ENCODE results near the gene PLB1. TPM values are rescaled to one million over a fixed set of nuclear protein-coding genes. Genes with fewer than 3 reads are reported as not detected.
A peak's percentile ranks its signal among the peaks of the same experiment; 100 is the strongest.
"Not testable (repeated sequence)": the region's sequence is repeated elsewhere in the genome, so short reads cannot be mapped to it uniquely, and the experiment has no call there.

Gene PLB1
- polyA plus RNA-seq, 3 donors from 2014 or later, result 0.43 to 1.2 TPM; not detected in 1

DNA sequence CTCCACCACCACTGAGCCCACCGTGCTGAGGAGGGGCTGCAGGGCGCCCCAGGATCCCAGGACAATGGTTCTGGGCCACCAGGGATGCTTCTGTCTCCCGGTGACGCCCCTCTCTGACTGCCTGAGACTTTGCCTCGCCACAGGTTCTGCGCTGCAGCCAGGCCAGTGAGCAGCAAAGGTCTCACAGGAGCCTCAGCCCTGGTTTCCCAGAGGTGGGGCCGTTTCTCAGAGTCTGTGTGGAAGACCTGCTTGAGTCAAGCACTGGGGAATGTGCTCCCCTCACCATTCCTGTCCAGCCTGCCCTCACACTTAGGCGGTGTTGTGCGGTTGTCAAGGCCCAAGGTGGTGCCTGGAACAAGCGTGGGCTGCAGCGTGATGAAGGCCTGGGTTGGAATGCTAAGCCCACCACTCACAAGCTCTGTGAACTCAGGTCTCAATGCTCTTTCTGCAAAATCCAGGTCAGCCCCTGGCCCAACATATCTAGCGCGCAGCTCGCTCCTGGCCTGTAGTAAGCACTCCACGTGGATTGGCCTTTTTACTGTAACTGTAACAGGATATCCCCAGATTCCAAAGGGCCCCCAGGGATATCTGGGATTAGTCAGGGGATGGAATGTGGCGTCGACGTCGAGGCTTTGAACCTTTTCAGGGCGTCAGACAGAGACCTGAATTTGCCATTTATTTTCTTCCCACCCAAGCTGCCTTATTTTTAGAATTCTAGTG, 47.6 kb downstream of the PLB1 start:
- DNase-seq, result no peak
- H3K27ac Mint-ChIP-seq, result peak overlapping the region in 4 of 6 donors; percentile 90 to 97 (median 96)
- no peak overlapping the region for H3K4me3 Mint-ChIP-seq
- peaks cover 53 to 64% of the 10 kb centered on the region in 2 donors for H3K4me1 Mint-ChIP-seq
- peaks cover 5 to 22% (median 19%) of the 10 kb centered on the region in 3 donors for H3K27me3 Mint-ChIP-seq (ENCODE audit: low read depth in 3 of 3)
- no peaks in the 10 kb centered on the region for H3K36me3 Mint-ChIP-seq
- H3K9me3 Mint-ChIP-seq, result no peaks in the 10 kb centered on the region

GRCh38 chr2:28544036-28544346, 48.1 kb downstream of the PLB1 start:
- no peaks in the 10 kb centered on the region for H3K9me3 Mint-ChIP-seq
- DNase-seq, result no peak
- peak overlapping the region; percentile 90 to 97 (median 94) for H3K27ac Mint-ChIP-seq
- H3K4me1 Mint-ChIP-seq, result peaks cover 58 to 69% of the 10 kb centered on the region in 2 donors
- H3K4me3 Mint-ChIP-seq, result peak overlapping the region in 2 of 5 donors; percentile 21 to 46
- peaks cover 5 to 22% (median 19%) of the 10 kb centered on the region in 3 donors for H3K27me3 Mint-ChIP-seq (ENCODE audit: low read depth in 3 of 3)
- H3K36me3 Mint-ChIP-seq, result no peaks in the 10 kb centered on the region

- H3K27ac Mint-ChIP-seq, result peak overlapping the region; percentile 90 to 97 (median 94)
- peak overlapping the region; percentile 46 to 88 (median 65) for H3K4me3 Mint-ChIP-seq
- no peaks in the 10 kb centered on the region for H3K36me3 Mint-ChIP-seq
- H3K27me3 Mint-ChIP-seq (ENCODE audit: low read depth in 3 of 3), result peaks cover 5 to 22% (median 19%) of the 10 kb centered on the region in 3 donors
- peaks cover 60 to 71% of the 10 kb centered on the region in 2 donors for H3K4me1 Mint-ChIP-seq
- no peaks in the 10 kb centered on the region for H3K9me3 Mint-ChIP-seq
- DNase-seq, result no peak
Observed at GRCh38 chr2:28544405-28544921, 48.6 kb downstream of the PLB1 start.

DNA sequence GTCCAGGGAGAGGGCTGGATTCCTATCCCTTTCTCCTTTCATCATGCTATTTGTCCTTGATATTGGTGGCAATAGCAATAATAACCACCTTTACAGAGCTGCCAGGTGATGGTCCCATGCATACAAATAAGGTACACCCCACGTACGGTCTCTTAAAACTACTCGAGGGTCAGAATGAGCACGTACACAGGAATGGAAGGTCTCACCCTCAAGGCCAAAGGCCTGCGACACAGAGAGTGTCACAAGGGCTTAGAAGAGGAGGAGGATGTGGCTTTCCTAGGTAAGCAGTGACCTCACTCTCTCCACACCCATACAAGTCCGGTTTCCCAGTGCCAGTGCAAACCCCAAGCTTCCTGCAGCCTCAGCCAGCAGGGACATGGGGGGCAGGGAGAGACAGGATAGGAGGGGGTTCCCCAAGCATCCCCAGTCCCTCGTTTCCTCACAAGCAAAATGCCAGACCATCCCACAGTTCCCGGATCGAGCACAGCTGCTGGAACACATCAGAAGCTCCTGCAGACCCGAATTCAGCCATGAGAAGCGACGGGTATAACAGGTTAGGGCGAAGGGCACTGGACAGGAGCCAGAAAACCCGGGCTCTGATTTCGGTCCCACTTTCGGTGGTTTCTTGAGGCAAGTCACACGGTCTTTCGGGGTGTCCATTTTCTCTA, 49.2 kb downstream of the PLB1 start:
- Mint-ChIP-seq H3K4me1 (peaks cover 60 to 71% of the 10 kb centered on the region in 2 donors), H3K36me3 (no peaks in the 10 kb centered on the region), H3K9me3 (no peaks in the 10 kb centered on the region), H3K27me3 (ENCODE audit: low read depth in 3 of 3) (peaks cover 5 to 22% (median 19%) of the 10 kb centered on the region in 3 donors), H3K4me3 (peak overlapping the region; percentile 46 to 88 (median 65)), H3K27ac (peak overlapping the region; percentile 90 to 97 (median 94))
- peak; percentile 72 to 75 (median 74) for DNase-seq

DNA sequence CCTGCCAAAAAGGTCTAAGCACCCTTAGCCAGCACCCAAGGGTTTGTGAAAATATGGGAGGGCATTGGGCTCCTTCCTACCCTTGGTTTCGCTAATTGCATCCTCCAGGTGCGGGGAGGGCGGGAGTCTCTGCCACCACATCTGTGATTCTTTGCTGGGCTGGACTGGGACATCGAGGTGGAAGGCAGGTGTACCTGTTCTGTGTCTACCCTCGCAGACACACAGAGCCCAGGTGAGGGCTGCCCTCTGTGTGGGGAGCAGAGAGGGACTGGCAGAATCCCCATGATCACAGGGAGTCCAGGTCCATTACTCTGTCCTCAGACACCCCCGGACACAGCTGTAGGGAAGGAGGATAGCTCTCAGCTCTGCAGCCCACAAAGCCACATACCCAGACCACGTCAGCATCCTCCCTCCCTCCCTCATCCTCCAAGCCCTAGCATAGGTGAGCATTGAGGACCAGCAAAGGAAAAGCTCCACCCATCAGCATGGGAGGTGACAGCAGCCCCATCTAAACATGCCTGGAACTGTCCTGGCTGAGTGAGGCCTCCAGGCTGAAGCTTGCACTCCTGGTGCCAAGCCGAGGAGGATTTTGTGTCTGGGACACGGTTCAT, 49.8 kb downstream of the PLB1 start:
- Mint-ChIP-seq H3K9me3 (no peaks in the 10 kb centered on the region), H3K4me1 (peaks cover 60 to 71% of the 10 kb centered on the region in 2 donors), H3K36me3 (no peaks in the 10 kb centered on the region), H3K27me3 (ENCODE audit: low read depth in 3 of 3) (peaks cover 3 to 22% (median 19%) of the 10 kb centered on the region in 3 donors), H3K4me3 (peak overlapping the region; percentile 46 to 88 (median 65)), H3K27ac (peak overlapping the region; percentile 90 to 97 (median 94))
- DNase-seq, result peak; percentile 50 to 64 (median 62)

- Mint-ChIP-seq H3K4me3 (peak overlapping the region; percentile 27 to 88 (median 58)), H3K4me1 (peaks cover 60 to 70% of the 10 kb centered on the region in 2 donors), H3K27me3 (ENCODE audit: low read depth in 3 of 3) (peaks cover 3 to 22% (median 19%) of the 10 kb centered on the region in 3 donors), H3K36me3 (no peaks in the 10 kb centered on the region), H3K9me3 (no peaks in the 10 kb centered on the region), H3K27ac (peak overlapping the region; percentile 90 to 97 (median 94))
- DNase-seq, result no peak
Observed at GRCh38 chr2:28546242-28546641, 50.4 kb downstream of the PLB1 start.

- no peak for DNase-seq
- no peaks in the 10 kb centered on the region for H3K9me3 Mint-ChIP-seq
- peaks cover 3 to 19% (median 17%) of the 10 kb centered on the region in 3 donors for H3K27me3 Mint-ChIP-seq (ENCODE audit: low read depth in 3 of 3)
- peak overlapping the region; percentile 90 to 97 (median 94) for H3K27ac Mint-ChIP-seq
- H3K4me3 Mint-ChIP-seq, result peak overlapping the region; percentile 8 to 72 (median 64)
- H3K36me3 Mint-ChIP-seq, result no peaks in the 10 kb centered on the region
- peaks cover 57 to 59% of the 10 kb centered on the region in 2 donors for H3K4me1 Mint-ChIP-seq
Observed at GRCh38 chr2:28547223-28547860, 51.5 kb downstream of the PLB1 start.

DNA sequence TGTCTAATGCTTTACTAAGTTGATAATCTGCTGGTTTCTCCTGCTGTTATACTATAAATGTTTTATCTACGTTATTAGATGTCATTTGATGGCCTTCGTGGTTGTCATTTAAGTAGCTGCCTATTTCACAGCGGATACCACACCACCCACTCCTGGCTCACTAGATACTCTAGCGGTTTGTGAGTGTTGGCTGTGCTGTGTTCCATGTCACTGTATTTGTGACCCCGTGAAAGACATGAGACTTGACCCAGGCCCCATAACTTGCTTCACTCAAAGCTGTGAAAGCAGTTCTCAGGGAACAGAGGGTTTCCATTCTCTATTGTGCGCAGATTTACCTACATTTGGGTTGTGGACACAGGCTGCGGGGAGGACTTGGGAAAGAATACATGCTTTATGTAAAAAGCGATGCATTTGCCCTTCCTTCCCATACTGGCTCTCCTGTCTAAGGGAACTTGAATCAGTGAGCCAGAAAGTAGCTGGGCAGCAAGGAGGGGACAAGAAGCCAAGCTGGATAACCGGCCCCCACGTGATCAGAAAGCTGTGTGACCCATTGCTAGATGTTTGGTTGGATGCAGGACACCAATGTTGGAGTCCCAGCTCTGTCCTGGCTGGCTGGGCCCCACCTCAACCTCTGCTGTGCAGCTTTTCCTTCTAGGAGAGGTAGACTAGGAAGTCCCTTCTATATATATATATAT, 52.2 kb downstream of the PLB1 start:
- peak; percentile 78 to 85 (median 78) for DNase-seq
- Mint-ChIP-seq H3K27ac (peak overlapping the region; percentile 90 to 97 (median 94)), H3K4me1 (peaks cover 50 to 56% of the 10 kb centered on the region in 2 donors), H3K4me3 (peak overlapping the region; percentile 8 to 72 (median 64)), H3K36me3 (no peaks in the 10 kb centered on the region), H3K9me3 (no peaks in the 10 kb centered on the region), H3K27me3 (ENCODE audit: low read depth in 3 of 3) (peaks cover 3 to 17% (median 16%) of the 10 kb centered on the region in 3 donors)

DNA sequence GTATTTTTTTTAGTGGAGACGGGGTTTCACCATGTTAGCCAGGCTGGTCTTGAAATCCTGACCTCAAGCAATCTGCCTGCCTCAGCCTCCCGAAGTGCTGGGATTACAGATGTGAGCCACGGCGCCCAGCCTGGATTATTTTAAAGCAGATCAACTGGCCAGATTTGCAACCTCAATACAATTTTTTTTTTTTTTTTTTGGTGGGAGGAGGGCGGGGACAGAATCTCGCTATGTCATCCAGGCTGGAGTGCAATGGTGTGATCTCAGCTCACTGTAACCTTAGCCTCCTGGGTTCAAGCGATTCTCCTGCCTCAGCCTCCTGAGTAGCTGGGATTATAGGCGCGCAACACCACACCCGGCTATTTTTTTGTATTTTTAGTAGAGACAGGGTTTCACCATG, 54.5 kb downstream of the PLB1 start:
- Mint-ChIP-seq H3K27me3 (ENCODE audit: low read depth in 3 of 3) (peaks cover 0 to 12% (median 11%) of the 10 kb centered on the region in 3 donors), H3K27ac (peak overlapping the region in 1 of 6 donors; percentile 97), H3K4me1 (peaks cover 37 to 38% of the 10 kb centered on the region in 2 donors)
- DNase-seq, H3K4me3 Mint-ChIP-seq, H3K36me3 Mint-ChIP-seq, H3K9me3 Mint-ChIP-seq: not testable (repeated sequence)

GRCh38 chr2:28552045-28552823, 56.4 kb downstream of the PLB1 start:
- peaks cover 0 to 7% (median 4%) of the 10 kb centered on the region in 3 donors for H3K27me3 Mint-ChIP-seq (ENCODE audit: low read depth in 3 of 3)
- DNase-seq, result no peak
- peaks cover 19 to 20% of the 10 kb centered on the region in 2 donors for H3K4me1 Mint-ChIP-seq
- peak overlapping the region in 3 of 6 donors; percentile 4 to 28 (median 27) for H3K27ac Mint-ChIP-seq
- H3K9me3 Mint-ChIP-seq, result no peaks in the 10 kb centered on the region
- no peaks in the 10 kb centered on the region for H3K36me3 Mint-ChIP-seq
- H3K4me3 Mint-ChIP-seq, result no peak overlapping the region

DNA sequence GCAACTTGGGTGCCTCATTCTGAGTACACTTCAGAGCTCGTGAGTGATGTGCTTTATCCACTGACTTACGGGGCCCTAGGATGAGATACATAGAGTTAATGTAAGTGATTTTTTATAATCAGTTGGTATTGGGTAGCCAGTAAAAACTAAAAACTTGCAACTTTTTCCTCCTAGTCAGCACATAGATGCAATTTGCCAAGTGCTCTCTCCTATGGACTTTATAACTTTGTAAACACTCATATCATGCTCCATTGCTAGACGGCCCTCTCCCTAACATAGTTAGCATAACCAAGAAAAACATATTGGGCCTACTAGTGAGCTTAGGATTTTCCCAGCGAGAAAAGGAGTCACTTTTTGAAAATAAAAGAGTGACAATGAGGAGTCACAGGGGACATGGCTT, 60.4 kb downstream of the PLB1 start:
- no peak overlapping the region for H3K27ac Mint-ChIP-seq
- DNase-seq, result no peak
- H3K36me3 Mint-ChIP-seq, result no peaks in the 10 kb centered on the region
- no peak overlapping the region for H3K4me3 Mint-ChIP-seq
- H3K4me1 Mint-ChIP-seq, result no peaks in the 10 kb centered on the region
- peaks cover 2 to 3% (median 2%) of the 10 kb centered on the region in 3 donors for H3K27me3 Mint-ChIP-seq (ENCODE audit: low read depth in 3 of 3)
- no peaks in the 10 kb centered on the region for H3K9me3 Mint-ChIP-seq

DNA sequence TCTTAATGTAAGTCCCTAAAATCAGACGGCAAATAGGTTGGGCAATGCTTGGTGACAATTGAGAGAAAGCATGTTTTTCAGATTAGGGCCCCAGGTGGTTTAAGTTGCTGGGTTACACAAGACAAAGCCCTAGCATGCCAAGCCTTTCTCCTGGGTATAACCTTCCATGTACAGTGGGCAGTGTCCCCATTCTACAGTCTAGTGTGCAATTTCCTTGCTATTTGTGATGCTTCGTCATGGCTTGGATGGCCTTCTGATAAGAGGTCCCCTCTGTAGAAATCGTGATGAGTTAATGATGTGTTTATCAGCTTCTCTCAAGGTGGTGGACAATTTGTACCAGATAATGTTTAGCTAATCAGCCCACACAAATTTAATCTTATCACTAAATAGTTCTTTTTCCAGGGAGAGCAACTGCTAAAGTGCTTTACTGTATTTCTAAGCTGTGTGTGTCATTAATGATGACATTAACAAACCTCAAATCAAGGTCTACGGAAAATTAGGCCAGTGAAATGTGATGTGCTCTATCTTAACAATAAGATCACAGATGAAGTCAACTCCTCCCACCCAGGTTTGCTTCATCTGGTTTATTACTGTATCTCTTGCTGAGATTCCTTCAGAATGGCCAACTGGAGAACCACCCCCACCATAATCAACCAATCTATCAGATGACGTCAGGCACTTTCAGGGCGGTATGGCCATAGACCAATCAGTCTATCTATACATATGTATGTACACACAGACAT, 61.7 kb downstream of the PLB1 start:
- H3K9me3 Mint-ChIP-seq, result no peaks in the 10 kb centered on the region
- H3K36me3 Mint-ChIP-seq, result no peaks in the 10 kb centered on the region
- no peaks in the 10 kb centered on the region for H3K4me1 Mint-ChIP-seq
- no peak overlapping the region for H3K27ac Mint-ChIP-seq
- H3K4me3 Mint-ChIP-seq, result no peak overlapping the region
- peaks cover 2 to 4% (median 3%) of the 10 kb centered on the region in 3 donors for H3K27me3 Mint-ChIP-seq (ENCODE audit: low read depth in 3 of 3)
- no peak for DNase-seq
